Endothelial cell (in vitro differentiated cells): ENCODE results near the gene CIDEB. TPM values are rescaled to one million over a fixed set of nuclear protein-coding genes. Genes with fewer than 3 reads are reported as not detected.

Experiments used
- DNase-seq: peaks from one replicate; pipeline ENCODE4 v3.0.0; 2021; ENCODE audit warnings: low spot score
- H3K27ac Mint-ChIP-seq: one replicate; pipeline ENCODE4 v1.8.0; 2021; ENCODE audit warnings: mixed read lengths, inconsistent platforms; ENCODE audit not compliant: unreplicated experiment
- H3K27me3 Mint-ChIP-seq: one replicate; pipeline ENCODE4 v1.8.0; 2021; ENCODE audit warnings: mild to moderate bottlenecking, moderate library complexity, mixed read lengths, inconsistent platforms; ENCODE audit not compliant: unreplicated experiment
- H3K36me3 Mint-ChIP-seq: one replicate; pipeline ENCODE4 v1.8.0; 2021; ENCODE audit warnings: mild to moderate bottlenecking, low read depth, mixed read lengths, inconsistent platforms; ENCODE audit not compliant: unreplicated experiment
- H3K4me1 Mint-ChIP-seq: one replicate; pipeline ENCODE4 v1.8.0; 2021; ENCODE audit warnings: mild to moderate bottlenecking, mixed read lengths, inconsistent platforms; ENCODE audit not compliant: unreplicated experiment
- H3K4me3 Mint-ChIP-seq: one replicate; pipeline ENCODE4 v1.8.0; 2021; ENCODE audit warnings: mild to moderate bottlenecking, mixed read lengths, inconsistent platforms; ENCODE audit not compliant: unreplicated experiment
- H3K9me3 Mint-ChIP-seq: one replicate; pipeline ENCODE4 v1.8.0; 2021; ENCODE audit warnings: mixed read lengths, inconsistent platforms; ENCODE audit not compliant: unreplicated experiment
- CTCF ChIP-seq: fragments of 200-600 bp; sonication (generic); IDR thresholded peaks from one replicate; pipeline ENCODE4 v1.5.0; 2021; ENCODE audit warnings: antibody characterized with exemption; ENCODE audit not compliant: unreplicated experiment
- total RNA-seq: library from RNA; stranded (reverse); fragmentation: NEBNext Ultra II Directional; extraction: Animal tissue kit (Norgen Biotek cat#: 25700); gene quantifications from one replicate; pipeline ENCODE4 v1.2.1, GENCODE V29; 2021; ENCODE audit not compliant: unreplicated experiment

Gene CIDEB
- total RNA-seq, 1 donor from 2014 or later, result 0.82 TPM

- Mint-ChIP-seq H3K27me3 (peaks cover 18% of the 10 kb centered on the region), H3K36me3 (peaks cover 3% of the 10 kb centered on the region), H3K9me3 (no peaks in the 10 kb centered on the region), H3K4me1 (no peaks in the 10 kb centered on the region), H3K27ac (no peak overlapping the region), H3K4me3 (no peak overlapping the region)
- no peak for TF ChIP-seq CTCF
- no peak for DNase-seq
Observed at GRCh38 chr14:24283796-24284460, 23.8 kb downstream of the CIDEB start.

- H3K36me3 Mint-ChIP-seq, result peaks cover 3% of the 10 kb centered on the region
- H3K4me1 Mint-ChIP-seq, result peaks cover 6% of the 10 kb centered on the region
- no peak for DNase-seq
- no peak for TF ChIP-seq CTCF
- H3K27ac Mint-ChIP-seq, result no peak overlapping the region
- no peak overlapping the region for H3K4me3 Mint-ChIP-seq
- no peaks in the 10 kb centered on the region for H3K9me3 Mint-ChIP-seq
- H3K27me3 Mint-ChIP-seq, result peaks cover 19% of the 10 kb centered on the region
Observed at GRCh38 chr14:24282736-24283135, 25.0 kb downstream of the CIDEB start.

GRCh38 chr14:24281636-24282035, 26.1 kb downstream of the CIDEB start:
- Mint-ChIP-seq H3K9me3 (no peaks in the 10 kb centered on the region), H3K4me3 (no peak overlapping the region), H3K36me3 (no peaks in the 10 kb centered on the region), H3K27me3 (peaks cover 17% of the 10 kb centered on the region), H3K27ac (no peak overlapping the region), H3K4me1 (peaks cover 8% of the 10 kb centered on the region)
- no peak for TF ChIP-seq CTCF
- DNase-seq, result no peak

- H3K36me3 Mint-ChIP-seq, result no peaks in the 10 kb centered on the region
- no peak overlapping the region for H3K4me3 Mint-ChIP-seq
- no peak overlapping the region for H3K27ac Mint-ChIP-seq
- peaks cover 8% of the 10 kb centered on the region for H3K4me1 Mint-ChIP-seq
- no peak for TF ChIP-seq CTCF
- no peak for DNase-seq
- H3K9me3 Mint-ChIP-seq, result no peaks in the 10 kb centered on the region
- H3K27me3 Mint-ChIP-seq, result peaks cover 13% of the 10 kb centered on the region
Observed at GRCh38 chr14:24280797-24281460, 26.8 kb downstream of the CIDEB start.
